RWPE2 (cell line): ENCODE measurements around the gene GAS6.
"Not testable (repeated sequence)": the region's sequence is repeated elsewhere in the genome, so short reads cannot be mapped to it uniquely, and the experiment has no call there.

Experiments used
- ATAC-seq: fragments of 200-7000 bp; cut with Tn5 transposase; 3 replicates; pipeline ENCODE4 v1.9.1; 2021; ENCODE audit warnings: low read depth
- DNase-seq: peaks from one replicate; pipeline ENCODE4 v3.0.0-alpha.2; 2020; ENCODE audit warnings: low spot score
- H3K27ac ChIP-seq: fragments of 450-650 bp; 2 replicates; pipeline ENCODE4 v1.5.1; 2017; ENCODE audit warnings: mild to moderate bottlenecking; ENCODE audit not compliant: poor library complexity, severe bottlenecking
- H3K27me3 ChIP-seq: fragments of 250-450 bp; sonication (Bioruptor Pico); 2 replicates; pipeline ENCODE4 v1.5.1; 2021; ENCODE audit warnings: mild to moderate bottlenecking, moderate library complexity; ENCODE audit not compliant: insufficient read depth, poor library complexity, severe bottlenecking
- H3K36me3 ChIP-seq: fragments of 250-450 bp; sonication (Bioruptor Pico); 2 replicates; pipeline ENCODE4 v1.5.1; 2020; ENCODE audit warnings: low read depth, mild to moderate bottlenecking, moderate library complexity
- H3K4me1 ChIP-seq: fragments of 250-450 bp; sonication (Bioruptor Pico); 2 replicates; pipeline ENCODE4 v1.5.1; 2021; ENCODE audit warnings: mild to moderate bottlenecking, moderate library complexity; ENCODE audit not compliant: insufficient read depth, poor library complexity, severe bottlenecking
- H3K4me3 ChIP-seq: fragments of 250-450 bp; sonication (Bioruptor Pico); 2 replicates; pipeline ENCODE4 v1.5.1; 2021; ENCODE audit warnings: mild to moderate bottlenecking, moderate library complexity; ENCODE audit not compliant: severe bottlenecking
- H3K9me3 ChIP-seq: fragments of 250-450 bp; sonication (Bioruptor Pico); 2 replicates; pipeline ENCODE4 v1.5.1; 2021; ENCODE audit warnings: mild to moderate bottlenecking, moderate library complexity; ENCODE audit not compliant: severe bottlenecking
- CTCF ChIP-seq: fragments of 450-650 bp; IDR thresholded peaks from one replicate; pipeline ENCODE4 v1.5.1; 2017; ENCODE audit warnings: mild to moderate bottlenecking, moderate library complexity; ENCODE audit not compliant: poor library complexity, severe bottlenecking

GAS6 gene

GRCh38 chr13:113836768-113837559 is 26.9 kb downstream of the GAS6 start:
- Histone ChIP-seq H3K4me3 (no peak overlapping the region), H3K9me3 (no peaks in the 10 kb centered on the region), H3K27me3 (no peaks in the 10 kb centered on the region), H3K27ac (peak overlapping the region; percentile 98), H3K4me1 (peaks cover 35% of the 10 kb centered on the region), H3K36me3 (peaks cover 44% of the 10 kb centered on the region)
- DNase-seq, result peak; percentile 94
- ATAC-seq, result peak; percentile 51
- no peak for TF ChIP-seq CTCF

GRCh38 chr13:113835461-113836270 is 28.2 kb downstream of the GAS6 start:
- DNase-seq, result no peak

GRCh38 chr13:113834496-113835200 is 29.2 kb downstream of the GAS6 start:
- no peaks in the 10 kb centered on the region for H3K9me3 ChIP-seq
- H3K27ac ChIP-seq, result peak overlapping the region; percentile 12
- no peak for TF ChIP-seq CTCF
- H3K4me3 ChIP-seq, result no peak overlapping the region
- no peak for ATAC-seq
- H3K4me1 ChIP-seq, result peaks cover 23% of the 10 kb centered on the region
- peaks cover 36% of the 10 kb centered on the region for H3K36me3 ChIP-seq
- no peaks in the 10 kb centered on the region for H3K27me3 ChIP-seq
- no peak for DNase-seq

More at GRCh38 chr13:113835461-113836270, 28.2 kb downstream of the GAS6 start:
- Histone ChIP-seq H3K4me3 (no peak overlapping the region), H3K36me3 (peaks cover 42% of the 10 kb centered on the region), H3K27ac (peak overlapping the region; percentile 12), H3K9me3 (no peaks in the 10 kb centered on the region), H3K4me1 (peaks cover 33% of the 10 kb centered on the region), H3K27me3 (no peaks in the 10 kb centered on the region)
- no peak for ATAC-seq
- no peak for TF ChIP-seq CTCF

GRCh38 chr13:113834006-113834405 is 29.9 kb downstream of the GAS6 start:
- not testable (repeated sequence) for H3K4me3 ChIP-seq, H3K27me3 ChIP-seq, H3K27ac ChIP-seq, DNase-seq, H3K9me3 ChIP-seq, ATAC-seq
- peaks cover 36% of the 10 kb centered on the region for H3K36me3 ChIP-seq
- peaks cover 16% of the 10 kb centered on the region for H3K4me1 ChIP-seq
